NCI-H446 (cell line): ENCODE measurements around the gene NSG1.
A peak's percentile ranks its signal among the peaks of the same experiment; 100 is the strongest.
"Not testable (repeated sequence)": the region's sequence is repeated elsewhere in the genome, so short reads cannot be mapped to it uniquely, and the experiment has no call there.

Experiments used
- DNase-seq, 2 experiments: peaks; one replicate each; lab custom pipeline; 2025; lab: John Stamatoyannopoulos, UW

NSG1 gene

DNA sequence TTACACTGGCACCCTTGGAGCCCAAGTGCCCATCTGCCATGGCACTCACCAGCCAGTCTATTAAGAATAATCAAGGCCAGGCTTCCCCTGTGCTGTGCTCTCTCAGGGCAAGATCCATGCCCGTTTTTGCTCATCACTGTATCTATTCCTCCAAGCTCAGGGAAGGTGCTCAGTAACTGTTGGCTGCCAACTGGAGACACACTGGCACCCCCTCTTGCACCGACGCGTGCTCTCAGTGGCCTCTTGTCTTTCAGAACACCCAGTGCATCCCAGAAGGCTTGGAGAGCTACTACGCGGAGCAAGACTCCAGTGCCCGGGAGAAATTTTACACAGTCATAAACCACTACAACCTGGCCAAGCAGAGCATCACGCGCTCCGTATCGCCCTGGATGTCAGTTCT lies 30.1 kb downstream of the NSG1 start:
- DNase-seq = no peak

DNA sequence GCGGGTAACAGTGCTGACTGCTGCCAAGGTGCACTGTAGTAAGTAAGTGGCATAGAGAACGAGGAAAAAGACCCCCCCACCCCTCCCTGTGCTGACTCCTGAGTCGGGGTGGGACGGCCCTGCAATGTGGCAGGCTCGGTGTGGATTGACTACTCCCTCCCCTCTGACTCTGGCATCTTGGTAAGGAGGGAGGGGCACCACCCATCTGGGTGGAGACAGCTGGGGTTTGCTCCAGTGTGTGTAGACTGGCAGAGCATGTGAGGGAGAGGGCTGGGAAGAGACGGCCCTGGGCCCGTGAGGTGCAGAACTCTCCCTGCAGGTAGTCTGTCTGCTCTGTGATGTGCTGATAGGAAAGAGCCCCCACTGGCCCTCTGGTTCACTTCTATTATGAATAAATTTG lies 31.0 kb downstream of the NSG1 start:
- DNase-seq = no peak

DNA sequence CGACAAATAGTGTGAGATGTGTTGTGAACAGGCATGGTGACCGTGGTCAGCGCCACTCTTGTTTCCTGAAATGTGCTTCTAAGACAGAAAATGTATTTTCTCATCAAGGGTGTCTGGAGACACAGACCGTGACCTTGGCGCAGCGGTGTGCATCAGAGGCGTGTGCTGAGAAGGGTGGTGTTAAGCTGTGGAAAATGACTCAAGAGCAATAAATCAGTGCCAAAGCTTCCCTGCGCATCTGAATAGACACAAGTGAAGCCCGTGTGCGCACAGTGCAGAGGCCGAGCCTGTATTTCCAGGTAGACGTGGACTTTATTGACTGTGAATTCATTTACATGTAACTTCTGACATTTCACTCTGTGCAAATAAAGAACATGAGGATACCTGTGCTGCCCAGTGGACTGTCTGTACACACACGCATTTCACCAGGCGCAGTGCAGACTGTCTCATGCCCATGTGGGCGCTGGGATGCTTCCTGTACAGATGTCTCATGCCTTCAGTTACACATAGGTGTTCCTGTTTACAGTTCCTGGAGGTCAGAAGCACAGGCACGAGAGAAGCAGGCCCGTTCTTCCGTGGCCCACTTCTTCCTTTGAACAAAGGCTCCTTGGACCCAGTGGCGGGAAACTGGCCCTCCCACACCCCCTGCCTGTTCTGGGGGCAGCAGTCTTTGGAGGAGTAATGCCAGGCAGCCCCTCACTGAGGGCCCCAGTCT lies 31.9 kb downstream of the NSG1 start:
- DNase-seq = no peak

DNA sequence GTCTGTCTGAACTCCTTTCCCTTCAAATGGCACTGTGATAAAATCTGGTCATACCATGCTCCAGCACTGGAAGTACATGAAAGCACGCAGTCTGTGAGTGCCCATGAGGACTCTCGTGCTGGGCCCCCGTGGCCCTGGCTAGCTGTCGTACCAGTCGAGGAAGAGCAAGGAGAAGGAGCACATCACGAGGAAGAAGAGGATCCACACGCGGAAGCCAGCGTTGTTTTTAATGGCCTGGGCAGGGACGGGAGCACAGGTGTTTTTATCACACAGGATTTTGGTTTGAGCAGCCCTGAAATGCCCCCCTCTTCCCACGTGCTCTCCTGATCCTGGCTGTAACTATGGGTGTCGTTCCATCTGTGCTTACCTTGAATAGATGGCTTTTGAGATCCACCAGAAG lies 33.0 kb downstream of the NSG1 start:
- no peak for DNase-seq

DNA sequence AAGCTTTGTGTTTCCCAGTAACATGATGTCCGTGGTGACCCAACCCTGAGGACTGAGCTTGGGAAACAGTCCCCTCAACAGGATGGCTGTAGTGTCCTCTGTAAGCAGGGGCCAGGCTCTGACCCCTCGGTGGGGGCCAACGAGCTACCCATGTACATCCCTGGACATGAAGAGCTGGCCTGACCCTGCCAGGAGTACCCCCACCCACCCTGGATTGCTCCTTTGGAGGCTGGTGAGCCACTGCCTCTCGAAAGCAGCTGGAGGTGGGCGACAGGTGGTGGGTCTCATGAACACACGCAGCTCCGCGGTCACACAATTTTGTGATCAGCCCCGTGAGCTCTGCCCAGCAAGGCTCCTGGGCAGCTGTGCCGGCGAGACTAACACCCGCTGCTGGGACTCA lies 33.5 kb downstream of the NSG1 start:
- no peak for DNase-seq

DNA sequence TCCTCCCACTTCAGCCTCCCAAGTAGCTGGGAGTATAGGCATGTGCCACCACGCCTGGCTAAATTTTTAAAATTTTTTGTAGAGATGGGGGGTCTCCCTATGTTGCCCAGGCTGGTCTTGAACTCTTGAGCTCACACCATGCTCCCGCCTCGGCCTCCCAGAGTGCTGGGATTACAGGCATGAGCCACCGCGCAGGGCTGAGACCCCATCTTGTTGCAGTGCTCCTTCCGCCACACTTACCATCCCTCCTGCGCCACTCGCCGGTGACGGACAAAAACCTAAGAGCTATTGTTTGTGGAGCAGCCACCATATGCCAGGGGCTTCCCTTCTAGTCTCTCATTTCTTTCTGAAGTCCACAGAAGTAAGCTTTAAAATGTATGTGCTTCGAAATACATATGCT lies 34.5 kb downstream of the NSG1 start:
- DNase-seq = no peak

DNA sequence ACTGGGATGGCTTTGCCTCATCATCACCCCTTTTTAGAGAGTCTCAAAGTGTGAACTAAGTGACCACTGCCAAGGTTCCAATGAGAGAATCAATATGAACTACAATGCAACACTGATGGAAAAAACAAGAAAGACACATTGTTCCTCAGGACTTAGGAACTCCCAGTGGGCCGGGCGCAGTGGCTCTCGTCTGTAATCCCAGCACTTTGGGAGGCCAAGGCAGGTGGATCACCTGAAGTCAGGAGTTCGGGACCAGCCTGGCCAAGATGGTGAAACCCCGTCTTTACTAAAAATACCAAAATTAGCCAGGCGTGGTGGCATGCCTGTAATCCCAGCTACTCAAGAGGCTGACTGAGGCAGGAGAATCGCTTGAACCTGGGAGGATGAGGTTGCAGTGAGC lies 35.2 kb downstream of the NSG1 start:
- not testable (repeated sequence) for DNase-seq

DNA sequence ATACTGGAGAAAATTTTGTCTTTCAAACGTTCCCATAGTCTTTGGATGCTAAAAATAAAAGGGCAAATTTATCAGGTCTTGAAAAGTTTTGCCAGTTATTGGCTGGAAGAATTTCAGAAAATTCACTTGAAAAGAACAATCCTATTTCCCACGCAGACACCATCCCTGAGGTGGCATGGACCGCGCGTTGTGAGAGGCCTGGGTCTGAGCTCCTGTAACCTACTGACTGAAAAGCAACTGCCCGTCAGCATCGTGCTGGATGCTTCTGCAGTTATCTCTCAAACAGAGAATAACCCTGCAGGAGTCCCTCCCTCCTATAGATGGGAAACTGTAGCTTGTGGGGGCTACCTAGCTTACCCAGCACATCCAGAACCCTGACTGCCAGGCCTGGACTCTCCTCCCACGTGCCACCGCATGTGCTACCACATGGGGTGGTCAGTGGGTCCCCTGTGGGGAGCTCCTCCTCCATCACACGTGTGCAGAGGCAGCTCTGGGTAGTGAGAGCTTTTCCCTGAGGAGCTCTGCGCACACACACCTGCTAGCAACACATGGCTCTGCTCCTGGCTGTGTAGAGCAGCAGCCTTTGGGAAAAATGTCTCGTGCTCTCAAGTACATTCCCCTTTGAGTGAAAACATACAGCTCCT lies 36.1 kb downstream of the NSG1 start:
- no peak for DNase-seq

DNA sequence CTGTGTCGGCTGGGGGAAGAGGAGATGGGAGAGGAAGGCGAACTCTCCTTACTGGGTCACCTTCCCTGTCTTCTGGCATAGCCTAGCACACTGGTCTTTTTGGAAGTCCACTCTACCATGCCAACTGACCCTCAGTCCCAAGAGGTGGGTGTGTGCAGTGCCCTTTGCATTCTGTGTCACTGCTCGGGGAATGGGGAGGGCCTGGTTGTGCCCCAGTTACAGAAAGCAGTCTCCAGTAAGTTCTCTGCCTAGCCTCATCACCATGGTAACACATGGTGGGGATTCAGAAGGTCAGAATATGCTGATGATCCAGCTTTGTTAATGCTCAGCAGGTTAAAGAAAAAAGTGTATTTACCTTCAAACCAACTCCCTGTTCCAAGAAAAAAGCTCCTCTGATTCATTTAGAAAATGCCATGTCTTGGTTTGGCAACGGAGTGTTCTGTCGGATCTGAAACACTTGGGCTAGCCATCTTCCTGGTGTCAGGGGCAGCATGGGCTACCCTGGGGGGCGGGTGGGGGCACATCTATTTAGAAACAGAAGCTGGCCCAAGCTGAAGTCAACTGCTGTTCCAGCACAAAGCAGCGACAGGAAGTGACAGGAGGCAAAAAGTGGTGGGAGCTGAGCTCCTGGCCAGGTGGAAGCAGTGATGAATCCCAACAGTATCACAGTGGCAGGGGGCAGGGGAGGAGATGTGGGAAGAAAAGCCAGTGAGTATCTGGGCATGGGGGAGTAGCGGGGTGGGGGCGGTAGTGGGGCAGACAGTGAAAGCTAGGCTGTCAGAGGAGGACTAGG lies 37.0 kb downstream of the NSG1 start:
- DNase-seq = no peak

DNA sequence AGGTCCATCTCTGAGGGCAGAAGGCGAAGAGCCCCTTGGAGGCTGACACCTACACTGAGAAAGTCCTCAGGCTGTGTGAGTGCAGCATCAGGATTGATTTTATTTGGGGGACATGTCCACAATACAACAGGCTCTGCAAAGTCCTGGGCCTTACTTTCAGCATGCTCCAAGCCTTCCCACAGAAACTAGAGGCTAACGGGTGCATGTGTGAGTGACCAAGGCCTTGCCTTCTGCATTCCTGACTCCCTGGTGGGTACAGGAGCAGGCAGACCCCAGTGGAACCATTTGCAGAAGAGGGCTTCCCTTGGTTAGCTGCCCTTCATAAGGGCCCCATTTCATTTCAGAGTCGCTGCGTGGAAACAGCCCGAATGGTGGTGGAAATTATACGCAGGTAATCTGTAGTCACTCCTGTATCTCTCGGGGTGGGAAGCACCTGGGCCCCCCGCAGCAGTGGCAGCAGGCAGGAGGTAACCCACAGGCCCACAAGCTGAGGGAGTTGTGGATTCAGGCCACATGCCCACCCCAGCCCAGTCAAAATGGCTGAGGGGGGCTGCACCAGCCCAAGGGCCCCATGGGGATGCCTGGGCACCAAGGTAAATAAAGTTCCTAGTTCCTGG lies 37.7 kb downstream of the NSG1 start:
- DNase-seq = no peak

DNA sequence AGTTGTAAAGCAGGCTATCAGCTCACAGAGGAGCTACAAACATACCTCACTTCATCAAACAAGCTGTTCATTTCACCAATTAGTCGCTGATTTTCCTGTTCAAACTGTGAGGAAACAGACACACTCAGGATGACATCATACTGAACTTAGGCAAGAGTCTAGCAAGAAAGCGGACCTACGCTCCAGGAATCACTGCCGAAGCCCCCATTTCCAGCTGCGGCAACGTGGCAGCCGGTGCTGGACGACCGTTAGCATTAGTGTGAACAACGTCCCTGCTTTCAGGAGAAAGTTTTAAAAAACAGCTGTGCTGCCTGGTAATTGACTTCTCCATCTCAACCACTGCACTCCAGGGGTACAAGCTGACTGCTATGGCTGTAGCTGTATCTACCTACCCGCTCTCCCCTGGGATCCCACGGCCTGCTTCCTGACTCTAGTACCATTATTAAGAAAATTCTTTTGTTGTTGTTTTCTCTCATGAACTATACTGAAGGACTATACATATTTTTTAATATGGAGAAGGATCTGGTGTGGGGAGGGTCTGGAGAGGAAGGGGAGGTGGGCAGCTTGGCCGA lies 38.3 kb downstream of the NSG1 start:
- no peak for DNase-seq

DNA sequence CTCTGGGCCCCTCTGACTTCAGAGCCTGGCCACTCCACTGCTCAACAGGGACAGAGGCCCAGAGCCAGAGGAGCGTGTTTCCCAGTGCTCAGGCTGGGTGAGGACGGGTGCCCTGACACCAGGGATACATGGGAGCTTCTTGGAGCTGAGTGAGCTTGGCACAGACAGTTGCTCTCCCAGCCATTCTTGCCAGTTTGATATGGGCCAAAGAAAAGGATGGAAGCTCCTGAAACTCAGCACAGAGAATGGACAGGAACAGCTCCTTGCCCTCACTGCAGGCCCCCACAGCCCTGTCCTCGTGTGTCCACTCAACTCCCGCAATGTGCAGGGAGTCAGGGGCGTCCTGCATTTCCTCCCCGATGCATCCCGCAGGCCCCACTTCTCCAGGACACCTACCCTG lies 38.8 kb downstream of the NSG1 start:
- DNase-seq = no peak

DNA sequence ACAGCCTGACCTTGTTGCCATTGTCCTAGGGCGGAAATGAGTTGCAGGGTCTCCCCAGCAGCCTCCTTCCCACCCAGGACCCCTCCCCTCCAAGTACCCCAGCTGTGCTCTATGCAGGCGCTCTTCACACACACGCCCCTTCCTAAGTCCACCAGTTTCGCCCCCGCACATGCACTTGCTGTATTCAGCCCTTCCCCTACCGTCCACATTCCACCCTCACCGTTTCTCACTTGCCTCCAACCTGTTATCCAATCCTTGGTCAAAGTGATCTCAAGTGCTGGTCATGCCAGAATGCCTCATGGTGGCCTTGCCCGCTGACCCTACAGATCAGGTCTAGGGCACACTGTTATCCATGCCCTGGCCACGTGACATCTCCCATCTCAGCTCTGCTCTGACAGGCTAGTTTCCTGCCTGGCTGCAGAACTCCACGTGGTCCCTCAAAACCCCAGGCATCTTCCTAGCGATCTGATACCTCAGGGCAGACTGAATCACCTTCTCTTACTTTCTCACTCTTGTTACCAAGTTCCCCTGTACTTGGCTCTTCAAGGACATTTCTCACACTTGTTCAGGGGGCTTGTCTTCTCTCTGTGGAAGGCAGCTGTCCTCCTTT lies 39.7 kb downstream of the NSG1 start:
- DNase-seq = no peak

DNA sequence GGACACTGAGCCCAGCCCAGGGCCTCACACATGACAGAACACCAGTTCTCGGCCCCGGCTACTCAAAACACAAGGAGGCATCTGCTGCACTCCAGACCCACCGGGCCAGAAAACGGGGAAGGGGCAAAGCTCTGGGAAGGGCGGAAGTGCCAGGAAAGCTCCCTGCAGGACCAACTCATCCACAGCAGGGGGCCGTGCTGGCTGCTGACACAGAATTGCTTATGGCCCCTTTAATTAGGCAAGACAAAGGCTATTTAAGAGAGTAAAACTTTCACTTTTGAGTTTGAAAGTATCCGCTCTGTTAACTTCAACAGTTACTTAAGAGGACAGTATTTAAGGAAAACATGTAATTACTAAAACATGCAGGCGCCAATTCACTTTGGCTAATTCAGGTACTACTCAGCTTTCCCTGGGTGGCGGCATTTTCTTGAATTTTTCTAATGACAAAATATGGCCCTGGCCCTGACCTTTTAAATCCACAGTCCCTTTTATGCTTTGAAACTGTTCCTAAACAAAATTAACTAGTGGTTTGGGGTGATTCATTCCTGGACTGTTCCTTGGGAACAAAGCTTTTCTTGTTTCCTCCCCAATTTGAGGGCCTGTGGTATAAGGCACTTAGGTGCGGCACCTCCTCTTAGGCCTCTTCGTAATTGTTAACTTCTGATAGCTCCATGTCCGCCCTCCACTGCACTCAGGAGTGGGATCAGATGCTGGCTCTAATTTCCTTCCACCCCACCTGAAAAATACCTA lies 40.4 kb downstream of the NSG1 start:
- DNase-seq = no peak

DNA sequence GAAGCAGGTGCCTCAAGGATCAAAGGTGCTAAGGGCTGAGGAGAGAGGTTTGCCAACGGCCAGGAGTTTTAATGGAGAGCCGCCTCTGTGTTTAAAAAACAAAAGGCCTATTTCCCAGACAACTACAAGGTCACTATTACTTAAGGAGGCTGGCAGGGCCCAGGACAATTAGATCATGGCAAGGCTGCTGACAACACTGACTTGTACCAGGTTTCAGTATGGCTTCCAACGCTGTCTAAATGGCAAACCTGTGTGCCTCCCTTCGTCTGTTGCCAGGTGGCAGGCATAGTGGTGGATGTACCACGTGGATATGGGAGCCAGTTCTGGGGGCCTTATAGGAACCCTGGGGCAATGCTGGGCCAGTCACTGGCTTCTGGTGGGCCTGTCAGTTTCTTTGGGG lies 41.0 kb downstream of the NSG1 start:
- no peak for DNase-seq

DNA sequence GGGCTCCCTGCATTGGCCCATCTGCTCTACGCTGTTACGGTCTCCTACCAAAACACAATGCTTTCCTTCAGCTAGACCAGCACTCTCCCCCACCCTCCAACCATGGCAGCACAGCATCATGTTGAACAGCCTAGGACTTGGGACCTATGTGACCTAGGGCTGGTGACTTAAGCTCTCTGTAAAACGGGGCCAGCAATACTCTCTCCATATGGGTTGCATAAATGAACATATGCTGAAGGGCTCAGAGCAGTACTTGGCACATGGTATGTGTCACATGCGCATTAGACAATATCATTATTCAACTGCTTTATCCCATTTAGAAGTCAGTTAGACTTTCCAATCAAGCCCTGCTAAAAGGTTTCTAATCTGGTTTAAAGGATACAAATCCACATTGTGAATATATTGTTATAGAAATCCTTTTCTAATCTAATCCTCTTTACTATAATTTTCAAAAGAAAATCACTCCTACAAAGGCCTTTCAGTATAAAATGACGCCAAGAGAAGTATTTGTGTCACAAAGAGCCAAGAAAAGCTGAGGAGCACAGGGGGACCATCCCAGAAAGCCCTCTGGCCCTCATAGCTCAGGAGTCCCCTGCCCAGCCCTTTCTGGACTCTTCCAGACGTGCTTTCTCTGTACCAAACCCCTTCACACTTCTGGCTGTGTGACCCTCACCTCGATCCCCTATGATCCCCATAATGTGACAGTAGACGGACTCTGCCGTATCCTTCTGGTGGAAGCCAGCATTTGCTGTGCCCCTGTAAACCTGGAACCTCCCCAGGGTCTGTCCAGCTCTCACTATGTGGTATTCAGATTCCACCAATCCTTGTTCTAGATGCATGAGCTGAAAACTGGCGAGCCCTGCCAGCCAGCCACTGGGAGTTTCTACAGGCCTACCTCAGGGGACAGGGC lies 42.3 kb downstream of the NSG1 start:
- no peak for DNase-seq

DNA sequence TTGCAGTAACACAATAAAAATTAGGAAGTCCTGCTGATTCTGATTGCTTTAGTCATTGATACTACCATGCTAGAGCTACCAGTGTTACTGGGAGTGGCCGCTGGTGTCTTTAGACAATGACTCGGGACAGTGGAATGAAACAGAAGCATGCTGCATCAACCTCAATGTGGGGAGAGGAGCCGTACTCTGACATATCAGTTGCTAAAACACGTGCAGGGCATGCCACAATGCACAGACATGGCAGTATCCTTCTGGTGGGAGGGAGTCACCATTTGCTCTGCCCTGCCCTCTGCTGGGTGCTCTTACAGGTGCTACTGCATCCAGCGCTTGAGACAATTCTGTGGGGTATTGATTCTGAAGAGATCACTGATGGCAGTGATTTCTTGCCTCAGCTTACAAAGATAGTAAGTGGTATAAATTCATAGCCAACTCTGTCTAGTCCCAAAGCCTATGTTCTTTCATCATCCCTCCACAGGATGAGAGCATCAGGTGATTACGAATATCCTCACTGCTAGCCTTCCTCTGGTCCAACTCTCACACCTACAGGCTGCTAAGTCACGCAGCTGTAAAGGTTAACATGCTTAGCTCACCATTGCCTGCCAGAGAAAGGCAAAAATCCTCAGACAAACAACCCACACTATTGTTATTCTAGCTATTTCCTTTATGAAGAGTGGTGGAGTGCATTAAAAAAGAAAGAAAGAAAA lies 43.7 kb downstream of the NSG1 start:
- DNase-seq = peak in 1 of 2 experiments; percentile 22

DNA sequence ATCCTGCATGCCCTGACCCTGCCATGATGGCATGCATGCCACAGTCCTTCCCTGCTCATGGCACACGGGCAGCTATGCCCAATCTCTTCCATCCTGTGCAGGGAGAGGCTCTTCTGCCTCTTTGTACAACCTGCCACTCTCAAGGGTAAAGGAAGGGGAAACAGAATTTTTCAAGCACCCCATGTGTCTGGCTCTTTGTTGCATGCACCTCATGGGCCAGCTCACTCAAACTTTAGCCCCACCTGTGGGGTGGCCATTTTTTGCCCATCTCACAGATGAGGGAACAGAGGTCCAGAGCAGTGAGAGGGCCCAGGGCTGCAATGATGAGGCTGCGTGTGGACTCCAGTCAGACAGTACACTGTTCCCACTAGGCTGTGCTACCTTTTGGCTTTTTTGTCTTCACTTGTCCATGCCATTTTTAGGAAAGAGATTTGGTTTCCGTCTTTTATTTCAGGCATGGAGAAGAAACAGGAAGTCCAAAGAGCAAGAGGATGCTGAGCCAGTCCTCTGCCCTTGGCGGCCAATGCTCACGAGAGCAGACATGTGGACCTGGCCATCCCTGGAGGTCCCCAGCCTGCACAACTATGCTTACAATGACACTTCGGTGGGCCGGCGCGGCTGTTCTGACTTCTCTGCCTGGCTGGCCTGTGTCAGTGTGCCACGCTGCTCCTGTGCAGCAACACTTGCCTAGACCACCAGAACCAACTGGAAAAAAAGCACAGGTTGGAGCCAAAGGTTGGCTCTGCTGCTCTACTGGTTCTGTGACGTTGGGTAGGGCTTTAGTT lies 45.6 kb downstream of the NSG1 start:
- DNase-seq = no peak

DNA sequence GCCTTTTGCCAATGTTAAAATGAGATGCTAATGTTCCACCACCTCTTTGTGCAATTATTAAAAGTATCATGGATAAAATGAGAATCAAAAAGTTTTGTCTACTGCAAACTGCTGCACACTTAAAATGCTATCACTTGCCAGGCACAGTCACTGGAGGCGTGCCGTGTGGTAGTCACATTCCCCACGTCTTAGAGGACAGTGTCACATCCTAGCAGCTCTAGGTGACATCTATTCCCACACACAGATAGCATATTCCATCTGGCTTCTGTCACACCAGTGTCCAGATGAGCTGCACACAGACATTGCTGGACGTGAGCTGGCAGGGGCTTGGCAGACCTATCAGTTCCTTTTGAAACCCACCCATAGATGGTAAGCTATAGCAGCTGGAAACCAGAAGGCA lies 47.0 kb downstream of the NSG1 start:
- DNase-seq = no peak
